Pancreas (tissue), 10 donors: ENCODE results near the gene STRN. TPM values are rescaled to one million over a fixed set of nuclear protein-coding genes. Genes with fewer than 3 reads are reported as not detected.

Source experiments
- ATAC-seq, 4 donors: fragments of 200-7000 bp; cut with Tn5 transposase; one replicate each; pipeline versions ENCODE4 v1.8.0 to v1.9.1; 2020; ENCODE audit warnings: mild to moderate bottlenecking in 4 of 4, moderate library complexity in 4 of 4
- DNase-seq, 6 donors: peaks; one replicate each; pipeline ENCODE4 v3.0.0-alpha.2; 2020
- FAIRE-seq: peaks from 2 replicates; lab custom pipeline; 2012; peaks lifted over from hg19 to GRCh38; lab: Jason Lieb, UNC
- H3K27ac ChIP-seq, 4 donors: fragments of 200-600 bp; sonication (generic); 1 replicate in 3 of 4; 2 replicates in 1 of 4; pipeline versions ENCODE4 v1.5.0 to v1.8.0; 2020
- H3K27me3 ChIP-seq, 4 donors: fragments of 200-600 bp; one replicate each; pipeline ENCODE4 v1.8.0; 2021
- H3K36me3 ChIP-seq, 3 donors: fragments of 200-600 bp; sonication (generic) in 1 of 3; one replicate each; pipeline versions ENCODE4 v1.5.0 to v1.8.0; 2020 to 2021
- H3K4me1 ChIP-seq, 3 donors: fragments of 200-600 bp; one replicate each; pipeline ENCODE4 v1.8.0; 2021
- H3K4me3 ChIP-seq, 4 donors: fragments of 200-600 bp; sonication (generic) in 2 of 4; one replicate each; pipeline versions ENCODE4 v1.5.0 to v1.8.0; 2020 to 2021
- H3K9me3 ChIP-seq, 4 donors: fragments of 200-600 bp; one replicate each; pipeline ENCODE4 v1.8.0; 2021
- CTCF ChIP-seq, 4 donors: fragments of 200-600 bp; sonication (generic) in 3 of 4; IDR thresholded peaks; one replicate each; pipeline versions ENCODE4 v1.5.0 to v1.8.0; 2021; ENCODE audit warnings: antibody characterized with exemption in 4 of 4
- WGBS, 2 donors: extraction: QIAGEN DNeasy Blood & Tissue Kit; methylation state at CpG; one replicate each; pipeline ENCODE4 v1.1.7; 2013; 5-methylcytosine and 5-hydroxymethylcytosine counted together
- intact Hi-C, 3 donors: fragments of 100-400 bp; cut with DNase I; formaldehyde crosslinking; loops; one replicate each; pipeline versions ENCODE4 v1.11.1 to v1.14.2; 2022
- polyA plus RNA-seq, 2 donors: library from polyadenylated mRNA; stranded (reverse); fragments of 200-250 nt; gene quantifications; one replicate each; pipeline ENCODE4 v1.2.3, GENCODE V29; 2013
- total RNA-seq, 6 donors: library from RNA; stranded (reverse); fragmentation: NEBNext Ultra II Directional in 4 of 6; extraction: Animal tissue kit (Norgen Biotek cat#: 25700) in 4 of 6; gene quantifications; one replicate each; pipeline versions ENCODE4 v1.2.1 to v1.2.4, GENCODE V29; 2021 to 2023
- donor health status: healthy with polysubstance abuse.
- donor health status: DM: no; HTN: no; CAD: no; lungs with moderate emphysema.
- donor health status: DM: no; HTN: no; CAD: no.
- donor health status: control.
- donor health status: control.
- donor health status: Bipolar disorder and iron deficiency.
- donor health status: DM: yes; HTN: yes; CAD: no.
- donor health status: DM: no; HTN: no; CAD: no.
- donor health status: DM: no; HTN: no; CAD: no.
- donor health status: DM: yes; HTN: yes; CAD: no.

The STRN gene
- total and polyA plus RNA-seq, 8 donors = 1.8 to 16.2 (median 7.9) TPM

- H3K9me3 ChIP-seq = no peaks in the 10 kb centered on the region
Measured at GRCh38 chr2:36911012-36911411, 55.3 kb downstream of the STRN start.

GRCh38 chr2:36906277-36906676 lies 60.1 kb downstream of the STRN start:
- intact Hi-C loops = no loop called here
- Histone ChIP-seq H3K36me3 (no peaks in the 10 kb centered on the region), H3K4me3 (no peak overlapping the region), H3K4me1 (no peaks in the 10 kb centered on the region), H3K9me3 (no peaks in the 10 kb centered on the region), H3K27me3 (no peaks in the 10 kb centered on the region), H3K27ac (no peak overlapping the region)
- DNase-seq (no peak), ATAC-seq (no peak), FAIRE-seq (no peak)
- TF ChIP-seq CTCF (IDR thresholded peaks at IDR 0.05) = no peak
- 96 to 99% methylated on average over 4 of the region's 4 CpGs for WGBS, 2 donors

More at GRCh38 chr2:36911012-36911411, 55.3 kb downstream of the STRN start:
- no peak overlapping the region for H3K27ac ChIP-seq
- no peaks in the 10 kb centered on the region for H3K36me3 ChIP-seq
- intact Hi-C loops = no loop called here
- FAIRE-seq = no peak
- no peak for ATAC-seq
- no peak for TF ChIP-seq CTCF (IDR thresholded peaks at IDR 0.05)
- H3K4me3 ChIP-seq = no peak overlapping the region
- DNase-seq = no peak
- H3K4me1 ChIP-seq = no peaks in the 10 kb centered on the region
- no peaks in the 10 kb centered on the region for H3K27me3 ChIP-seq

GRCh38 chr2:36904636-36905035 lies 61.7 kb downstream of the STRN start:
- no peak for FAIRE-seq
- H3K36me3 ChIP-seq = no peaks in the 10 kb centered on the region
- no peaks in the 10 kb centered on the region for H3K4me1 ChIP-seq
- 88 to 93% methylated on average over 6 of the region's 6 CpGs for WGBS, 2 donors
- no peaks in the 10 kb centered on the region for H3K9me3 ChIP-seq
- intact Hi-C loops = no loop called here
- ATAC-seq = no peak
- H3K27me3 ChIP-seq = no peaks in the 10 kb centered on the region
- no peak for TF ChIP-seq CTCF (IDR thresholded peaks at IDR 0.05)
- H3K27ac ChIP-seq = no peak overlapping the region
- DNase-seq = no peak
- H3K4me3 ChIP-seq = no peak overlapping the region

GRCh38 chr2:36902385-36903120 lies 63.8 kb downstream of the STRN start:
- intact Hi-C loops = no loop called here

More at GRCh38 chr2:36902385-36903120, 63.8 kb downstream of the STRN start:
- Histone ChIP-seq H3K9me3 (no peaks in the 10 kb centered on the region), H3K36me3 (no peaks in the 10 kb centered on the region), H3K4me1 (no peaks in the 10 kb centered on the region), H3K27ac (no peak overlapping the region), H3K4me3 (no peak overlapping the region), H3K27me3 (no peaks in the 10 kb centered on the region)
- TF ChIP-seq CTCF (IDR thresholded peaks at IDR 0.05) = no peak
- WGBS, 2 donors = 79 to 82% methylated on average over 5 of the region's 5 CpGs
- ATAC-seq (peak in 1 of 4 donors; percentile 54), FAIRE-seq (no peak), DNase-seq (no peak)
